Activated naive CD8-positive, alpha-beta T cell treated with anti-CD3 and anti-CD28 coated beads, Interleukin-2, amount 50 U/mL, for 24 hours (primary cell): ENCODE results near the gene PTPRO.

ENCODE experiments used
- ATAC-seq: fragments of 150-1000 bp; cut with Tn5 transposase; one replicate; pipeline ENCODE4 v1.10.0; 2021
- DNase-seq: peaks from one replicate; pipeline ENCODE4 v3.0.0; 2021
- H3K27ac Mint-ChIP-seq: one replicate; pipeline ENCODE4 v1.8.0; 2021; ENCODE audit warnings: mild to moderate bottlenecking, mixed read lengths
- H3K27me3 Mint-ChIP-seq: one replicate; pipeline ENCODE4 v1.8.0; 2021; ENCODE audit warnings: mixed read lengths
- H3K36me3 Mint-ChIP-seq: one replicate; pipeline ENCODE4 v1.8.0; 2021; ENCODE audit warnings: low read depth, mixed read lengths
- H3K4me1 Mint-ChIP-seq: one replicate; pipeline ENCODE4 v1.8.0; 2021; ENCODE audit warnings: mixed read lengths
- H3K4me3 Mint-ChIP-seq: one replicate; pipeline ENCODE4 v1.8.0; 2021; ENCODE audit warnings: mild to moderate bottlenecking, moderate library complexity, mixed read lengths
- H3K9me3 Mint-ChIP-seq: one replicate; pipeline ENCODE4 v1.8.0; 2021; ENCODE audit warnings: mixed read lengths

The PTPRO gene

GRCh38 chr12:15444523-15444922 lies 122.2 kb downstream of the PTPRO start:
- no peak overlapping the region for H3K4me3 Mint-ChIP-seq
- no peak for DNase-seq
- H3K36me3 Mint-ChIP-seq = no peaks in the 10 kb centered on the region
- ATAC-seq = no peak
- H3K27me3 Mint-ChIP-seq = peaks cover 3% of the 10 kb centered on the region
- H3K27ac Mint-ChIP-seq = no peak overlapping the region
- no peaks in the 10 kb centered on the region for H3K9me3 Mint-ChIP-seq
- H3K4me1 Mint-ChIP-seq = no peaks in the 10 kb centered on the region

- DNase-seq (no peak), ATAC-seq (peak; percentile 33)
- Mint-ChIP-seq H3K4me1 (no peaks in the 10 kb centered on the region), H3K9me3 (no peaks in the 10 kb centered on the region), H3K4me3 (no peak overlapping the region), H3K27ac (no peak overlapping the region), H3K27me3 (peaks cover 2% of the 10 kb centered on the region), H3K36me3 (no peaks in the 10 kb centered on the region)
Measured at GRCh38 chr12:15446807-15447206, 124.5 kb downstream of the PTPRO start.

- H3K27ac Mint-ChIP-seq = no peak overlapping the region
- H3K9me3 Mint-ChIP-seq = peaks cover 16% of the 10 kb centered on the region
- peaks cover 3% of the 10 kb centered on the region for H3K4me1 Mint-ChIP-seq
- no peaks in the 10 kb centered on the region for H3K36me3 Mint-ChIP-seq
- no peak for ATAC-seq
- H3K4me3 Mint-ChIP-seq = no peak overlapping the region
- DNase-seq = no peak
- no peaks in the 10 kb centered on the region for H3K27me3 Mint-ChIP-seq
Measured at GRCh38 chr12:15453613-15454012, 131.3 kb downstream of the PTPRO start.

GRCh38 chr12:15458008-15458407 lies 135.7 kb downstream of the PTPRO start:
- no peaks in the 10 kb centered on the region for H3K36me3 Mint-ChIP-seq
- H3K27me3 Mint-ChIP-seq = peaks cover 3% of the 10 kb centered on the region
- ATAC-seq = no peak
- no peak overlapping the region for H3K27ac Mint-ChIP-seq
- H3K4me3 Mint-ChIP-seq = no peak overlapping the region
- DNase-seq = no peak
- H3K4me1 Mint-ChIP-seq = peaks cover 3% of the 10 kb centered on the region
- peaks cover 31% of the 10 kb centered on the region for H3K9me3 Mint-ChIP-seq

GRCh38 chr12:15468911-15469310 lies 146.6 kb downstream of the PTPRO start:
- H3K27ac Mint-ChIP-seq = no peak overlapping the region
- H3K4me1 Mint-ChIP-seq = no peaks in the 10 kb centered on the region
- DNase-seq (no peak), ATAC-seq (no peak)
- H3K36me3 Mint-ChIP-seq = no peaks in the 10 kb centered on the region
- H3K27me3 Mint-ChIP-seq = peaks cover 9% of the 10 kb centered on the region
- no peaks in the 10 kb centered on the region for H3K9me3 Mint-ChIP-seq
- H3K4me3 Mint-ChIP-seq = no peak overlapping the region

GRCh38 chr12:15469356-15469755 lies 147.0 kb downstream of the PTPRO start:
- Mint-ChIP-seq H3K36me3 (no peaks in the 10 kb centered on the region), H3K27ac (no peak overlapping the region), H3K27me3 (peaks cover 8% of the 10 kb centered on the region), H3K4me1 (no peaks in the 10 kb centered on the region), H3K9me3 (no peaks in the 10 kb centered on the region), H3K4me3 (no peak overlapping the region)
- DNase-seq (no peak), ATAC-seq (no peak)

GRCh38 chr12:15472036-15472435 lies 149.7 kb downstream of the PTPRO start:
- Mint-ChIP-seq H3K36me3 (no peaks in the 10 kb centered on the region), H3K4me1 (no peaks in the 10 kb centered on the region)
- DNase-seq = no peak

GRCh38 chr12:15474766-15475165 lies 152.5 kb downstream of the PTPRO start:
- Mint-ChIP-seq H3K36me3 (no peaks in the 10 kb centered on the region), H3K27me3 (peaks cover 7% of the 10 kb centered on the region), H3K4me1 (no peaks in the 10 kb centered on the region), H3K27ac (no peak overlapping the region), H3K4me3 (no peak overlapping the region), H3K9me3 (no peaks in the 10 kb centered on the region)
- DNase-seq (no peak), ATAC-seq (no peak)

More at GRCh38 chr12:15472036-15472435, 149.7 kb downstream of the PTPRO start:
- Mint-ChIP-seq H3K27ac (no peak overlapping the region), H3K27me3 (peaks cover 10% of the 10 kb centered on the region), H3K9me3 (no peaks in the 10 kb centered on the region), H3K4me3 (no peak overlapping the region)
- ATAC-seq = no peak

- H3K4me1 Mint-ChIP-seq = no peaks in the 10 kb centered on the region
- no peak for ATAC-seq
- DNase-seq = no peak
- no peak overlapping the region for H3K4me3 Mint-ChIP-seq
- H3K27me3 Mint-ChIP-seq = peaks cover 9% of the 10 kb centered on the region
- H3K9me3 Mint-ChIP-seq = no peaks in the 10 kb centered on the region
- no peaks in the 10 kb centered on the region for H3K36me3 Mint-ChIP-seq
- no peak overlapping the region for H3K27ac Mint-ChIP-seq
Measured at GRCh38 chr12:15477761-15478160, 155.5 kb downstream of the PTPRO start.

- H3K4me3 Mint-ChIP-seq = no peak overlapping the region
- DNase-seq (no peak), ATAC-seq (no peak)
- no peaks in the 10 kb centered on the region for H3K36me3 Mint-ChIP-seq
- H3K27me3 Mint-ChIP-seq = peaks cover 8% of the 10 kb centered on the region
- H3K9me3 Mint-ChIP-seq = no peaks in the 10 kb centered on the region
- no peaks in the 10 kb centered on the region for H3K4me1 Mint-ChIP-seq
- H3K27ac Mint-ChIP-seq = no peak overlapping the region
Measured at GRCh38 chr12:15481846-15482245, 159.5 kb downstream of the PTPRO start.

- no peaks in the 10 kb centered on the region for H3K9me3 Mint-ChIP-seq
- DNase-seq = no peak
- H3K4me1 Mint-ChIP-seq = no peaks in the 10 kb centered on the region
- peaks cover 6% of the 10 kb centered on the region for H3K27me3 Mint-ChIP-seq
- H3K27ac Mint-ChIP-seq = no peak overlapping the region
- H3K4me3 Mint-ChIP-seq = no peak overlapping the region
- no peaks in the 10 kb centered on the region for H3K36me3 Mint-ChIP-seq
- ATAC-seq = no peak
Measured at GRCh38 chr12:15485466-15485865, 163.2 kb downstream of the PTPRO start.

- no peak for DNase-seq
- Mint-ChIP-seq H3K27ac (no peak overlapping the region), H3K9me3 (no peaks in the 10 kb centered on the region), H3K4me3 (no peak overlapping the region), H3K36me3 (no peaks in the 10 kb centered on the region), H3K27me3 (peaks cover 12% of the 10 kb centered on the region), H3K4me1 (no peaks in the 10 kb centered on the region)
- ATAC-seq = no peak
Measured at GRCh38 chr12:15486859-15487258, 164.6 kb downstream of the PTPRO start.

- no peaks in the 10 kb centered on the region for H3K4me1 Mint-ChIP-seq
- H3K4me3 Mint-ChIP-seq = no peak overlapping the region
- H3K27ac Mint-ChIP-seq = no peak overlapping the region
- no peak for ATAC-seq
- H3K27me3 Mint-ChIP-seq = peaks cover 16% of the 10 kb centered on the region
- no peaks in the 10 kb centered on the region for H3K36me3 Mint-ChIP-seq
- peaks cover 9% of the 10 kb centered on the region for H3K9me3 Mint-ChIP-seq
- DNase-seq = no peak
Measured at GRCh38 chr12:15488481-15488880, 166.2 kb downstream of the PTPRO start.

- Mint-ChIP-seq H3K36me3 (no peaks in the 10 kb centered on the region), H3K4me3 (no peak overlapping the region), H3K4me1 (no peaks in the 10 kb centered on the region), H3K9me3 (peaks cover 9% of the 10 kb centered on the region), H3K27me3 (peaks cover 21% of the 10 kb centered on the region), H3K27ac (no peak overlapping the region)
- ATAC-seq (no peak), DNase-seq (no peak)
Measured at GRCh38 chr12:15494329-15495046, 172.2 kb downstream of the PTPRO start.

- Mint-ChIP-seq H3K27me3 (peaks cover 19% of the 10 kb centered on the region), H3K4me3 (no peak overlapping the region), H3K27ac (no peak overlapping the region), H3K9me3 (peaks cover 9% of the 10 kb centered on the region), H3K4me1 (no peaks in the 10 kb centered on the region), H3K36me3 (no peaks in the 10 kb centered on the region)
- ATAC-seq = no peak
- no peak for DNase-seq
Measured at GRCh38 chr12:15495746-15496145, 173.4 kb downstream of the PTPRO start.

GRCh38 chr12:15496738-15497137 lies 174.4 kb downstream of the PTPRO start:
- Mint-ChIP-seq H3K4me1 (no peaks in the 10 kb centered on the region), H3K9me3 (peaks cover 9% of the 10 kb centered on the region), H3K27me3 (peaks cover 16% of the 10 kb centered on the region), H3K36me3 (no peaks in the 10 kb centered on the region), H3K27ac (no peak overlapping the region), H3K4me3 (no peak overlapping the region)
- ATAC-seq (no peak), DNase-seq (no peak)
